IMR-90 (cell line): ENCODE results near the gene OR51B4. TPM values are rescaled to one million over a fixed set of nuclear protein-coding genes. Genes with fewer than 3 reads are reported as not detected.

Source experiments
- ATAC-seq: fragments of 200-7000 bp; cut with Tn5 transposase; 2 replicates; pipeline ENCODE4 v1.9.1; 2020; ENCODE audit warnings: low read depth, mild to moderate bottlenecking, moderate library complexity
- BruUV-seq: library from RNA; stranded (reverse); fragments of 400-500 nt; replicated peaks from 2 replicates; lab custom pipeline; 2021; lab: Mats Ljungman, UMichigan
- CTCF ChIA-PET: fragments of 300-600 bp; formaldehyde crosslinking; extraction: SDS; loops from one replicate; lab custom pipeline; 2021; ENCODE audit warnings: antibody characterized with exemption; lab: Yijun Ruan, JAX
- POLR2A ChIA-PET: fragments of 300-600 bp; sonication (Branson Sonifier 250); formaldehyde crosslinking; loops from one replicate; lab custom pipeline; 2022; ENCODE audit warnings: antibody characterized with exemption; ENCODE audit not compliant: unreplicated experiment; lab: Charles Lee
- DNase-seq: peaks from one replicate; pipeline ENCODE4 v3.0.0; 2013
- H2AFZ ChIP-seq: replicated peaks from 2 replicates; pipeline ENCODE3; 2013; ENCODE audit warnings: low read length, mild to moderate bottlenecking; ENCODE audit not compliant: poor library complexity
- H2AK5ac ChIP-seq: 2 replicates; pipeline ENCODE4 v1.6.1; 2013; ENCODE audit warnings: low read depth, low read length, inconsistent platforms
- H2AK9ac ChIP-seq: replicated peaks from 2 replicates; pipeline ENCODE3; 2013; ENCODE audit warnings: mild to moderate bottlenecking, low read depth, low read length, moderate library complexity; ENCODE audit not compliant: poor library complexity
- H2BK120ac ChIP-seq: 2 replicates; pipeline ENCODE4 v1.6.1; 2013; ENCODE audit warnings: low read depth, low read length, inconsistent platforms
- H2BK15ac ChIP-seq: 3 replicates; pipeline ENCODE4 v1.6.1; 2013; ENCODE audit warnings: low read depth, low read length, inconsistent platforms
- H2BK20ac ChIP-seq: 2 replicates; pipeline ENCODE4 v1.6.1; 2013; ENCODE audit warnings: low read depth, mild to moderate bottlenecking, inconsistent platforms, low read length, moderate library complexity
- H2BK5ac ChIP-seq: 2 replicates; pipeline ENCODE4 v1.6.1; 2013; ENCODE audit warnings: mild to moderate bottlenecking, low read depth, low read length, inconsistent platforms; ENCODE audit not compliant: poor library complexity, severe bottlenecking
- H3K14ac ChIP-seq: replicated peaks from 2 replicates; pipeline ENCODE4 v1.6.1; 2013; ENCODE audit warnings: low read depth, low read length, inconsistent platforms
- H3K18ac ChIP-seq: 2 replicates; pipeline ENCODE4 v1.6.1; 2013; ENCODE audit warnings: low read depth, low read length, control low read depth
- H3K23ac ChIP-seq: 2 replicates; pipeline ENCODE4 v1.6.1; 2013; ENCODE audit warnings: low read depth, low read length, inconsistent platforms
- H3K27ac ChIP-seq: 2 replicates; pipeline ENCODE4 v1.5.1; 2013; ENCODE audit warnings: mild to moderate bottlenecking, control low read depth, low read length; ENCODE audit not compliant: insufficient read depth
- H3K27me3 ChIP-seq: 2 replicates; pipeline ENCODE4 v1.6.1; 2013; ENCODE audit warnings: low read length; ENCODE audit not compliant: control insufficient read depth, insufficient read depth
- H3K36me3 ChIP-seq: 2 replicates; pipeline ENCODE4 v1.6.1; 2013; ENCODE audit warnings: low read length, mixed read lengths; ENCODE audit not compliant: control insufficient read depth, insufficient read depth
- H3K4ac ChIP-seq: 2 replicates; pipeline ENCODE4 v1.6.1; 2013; ENCODE audit warnings: low read depth, low read length, inconsistent platforms
- H3K4me1 ChIP-seq: 2 replicates; pipeline ENCODE4 v1.6.1; 2013; ENCODE audit warnings: low read length, mixed read lengths; ENCODE audit not compliant: control insufficient read depth, insufficient read depth
- H3K4me2 ChIP-seq: 2 replicates; pipeline ENCODE4 v1.6.1; 2013; ENCODE audit warnings: low read depth, mild to moderate bottlenecking, control low read depth, low read length, moderate library complexity
- H3K4me3 ChIP-seq: 2 replicates; pipeline ENCODE4 v1.5.1; 2013; ENCODE audit warnings: low read depth, mild to moderate bottlenecking, control low read depth, low read length, moderate library complexity; ENCODE audit not compliant: insufficient read depth
- H3K56ac ChIP-seq: 2 replicates; pipeline ENCODE4 v1.6.1; 2013; ENCODE audit warnings: low read length, inconsistent platforms; ENCODE audit not compliant: insufficient read depth; ENCODE audit errors: extremely low read depth
- H3K79me1 ChIP-seq, 2 experiments: 2 replicates each; pipeline ENCODE4 v1.6.1; 2013; ENCODE audit warnings: low read length in 2 of 2, inconsistent platforms in 1 of 2, low read depth in 1 of 2
- H3K9ac ChIP-seq: 2 replicates; pipeline ENCODE4 v1.6.1; 2013; ENCODE audit warnings: low read depth, low read length, control low read depth
- H3K9me1 ChIP-seq: 2 replicates; pipeline ENCODE4 v1.6.1; 2013; ENCODE audit warnings: low read length, inconsistent platforms; ENCODE audit not compliant: insufficient read depth
- H3K9me3 ChIP-seq: 2 replicates; pipeline ENCODE4 v1.6.1; 2013; ENCODE audit warnings: low read length; ENCODE audit not compliant: control insufficient read depth, insufficient read depth
- H4K20me1 ChIP-seq: 2 replicates; pipeline ENCODE4 v1.6.1; 2013; ENCODE audit warnings: low read length, inconsistent platforms; ENCODE audit not compliant: insufficient read depth
- H4K5ac ChIP-seq: 2 replicates; pipeline ENCODE4 v1.6.1; 2013; ENCODE audit warnings: mild to moderate bottlenecking, low read depth, low read length, control low read depth
- H4K8ac ChIP-seq, 2 experiments: 2 replicates each; pipeline ENCODE4 v1.6.1; 2013; ENCODE audit warnings: low read depth in 2 of 2, low read length in 2 of 2, control low read depth in 1 of 2, inconsistent platforms in 1 of 2
- H4K91ac ChIP-seq: 2 replicates; pipeline ENCODE4 v1.6.1; 2013; ENCODE audit warnings: low read depth, low read length, inconsistent platforms; ENCODE audit not compliant: insufficient read depth
- BHLHE40 ChIP-seq: fragments of 150-350 bp; IDR thresholded peaks from 2 replicates; pipeline ENCODE4 v1.6.1; 2016; ENCODE audit warnings: mild to moderate bottlenecking, low read depth, low read length
- CEBPB ChIP-seq: IDR thresholded peaks from 2 replicates; pipeline ENCODE4 v1.6.1; 2012; ENCODE audit warnings: low read depth, low read length, improper control_type of control experiment
- CHD1 ChIP-seq: IDR thresholded peaks from 2 replicates; pipeline ENCODE4 v1.6.1; 2012; ENCODE audit warnings: low read depth, low read length, improper control_type of control experiment
- FOS ChIP-seq: fragments of 150-350 bp; IDR thresholded peaks from 2 replicates; pipeline ENCODE4 v1.6.1; 2016; ENCODE audit warnings: low read depth, low read length
- MAFK ChIP-seq: IDR thresholded peaks from 2 replicates; pipeline ENCODE4 v1.6.1; 2012; ENCODE audit warnings: low read depth, low read length, improper control_type of control experiment
- MAZ ChIP-seq: IDR thresholded peaks from 2 replicates; pipeline ENCODE4 v1.6.1; 2012; ENCODE audit warnings: low read depth, mild to moderate bottlenecking, low read length, improper control_type of control experiment, moderate library complexity, borderline replicate concordance
- MXI1 ChIP-seq: IDR thresholded peaks from 2 replicates; pipeline ENCODE4 v1.6.1; 2012; ENCODE audit warnings: low read depth, mild to moderate bottlenecking, low read length, moderate library complexity, borderline replicate concordance
- NFE2L2 ChIP-seq: fragments of 150-350 bp; IDR thresholded peaks from 2 replicates; pipeline ENCODE4 v1.6.1; 2016; ENCODE audit warnings: low read depth, mild to moderate bottlenecking, low read length
- POLR2A ChIP-seq: IDR thresholded peaks from 2 replicates; pipeline ENCODE4 v1.6.1; 2012; ENCODE audit warnings: mild to moderate bottlenecking, low read depth, low read length
- RAD21 ChIP-seq: IDR thresholded peaks from 2 replicates; pipeline ENCODE4 v1.6.1; 2012; ENCODE audit warnings: low read length, improper control_type of control experiment
- RCOR1 ChIP-seq: IDR thresholded peaks from 2 replicates; pipeline ENCODE4 v1.6.1; 2012; ENCODE audit warnings: mild to moderate bottlenecking, low read length, improper control_type of control experiment; ENCODE audit not compliant: insufficient replicate concordance
- SMC3 ChIP-seq: fragments of 150-350 bp; IDR thresholded peaks from 2 replicates; pipeline ENCODE4 v1.6.1; 2016; ENCODE audit warnings: low read depth, mild to moderate bottlenecking, antibody characterized with exemption, low read length, moderate library complexity
- WGBS, 2 experiments: methylation state at CpG; one replicate each; pipeline versions ENCODE4 v1.1.5 to v1.1.7; 2013; ENCODE audit warnings: missing lambda C conversion rate in 2 of 2; ENCODE audit not compliant: insufficient read length in 1 of 2; ENCODE audit errors: extremely low coverage in 2 of 2; 5-methylcytosine and 5-hydroxymethylcytosine counted together
- dilution Hi-C: fragments of 300-500 bp; cut with HindIII; formaldehyde crosslinking; loops from one replicate; pipeline ENCODE4 v1.14.3; 2018; ENCODE audit warnings: low sequenced_read_pairs; ENCODE audit not compliant: unreplicated experiment
- in situ Hi-C: fragments of 300-500 bp; cut with MboI; formaldehyde crosslinking; loops from 3 replicates; pipeline ENCODE4 v1.14.3; 2019; ENCODE audit warnings: low sequenced_read_pairs, inconsistent platforms, mixed read lengths
- intact Hi-C: fragments of 100-400 bp; cut with micrococcal nuclease; formaldehyde crosslinking; loops from 2 replicates; pipeline ENCODE4 v1.10.0; 2022
- polyA plus RNA-seq, 3 experiments: library from polyadenylated mRNA; depleted of rRNA; stranded (reverse); fragments of >200 nt; gene quantifications; 2 replicates each; pipeline ENCODE4 v1.2.3, GENCODE V29; 2012; ENCODE audit warnings: low replicate concordance in 1 of 3
- total RNA-seq: library from RNA; depleted of rRNA; stranded (reverse); fragments of >200 nt; gene quantifications from 2 replicates; pipeline ENCODE4 v1.2.3, GENCODE V29; 2012
- TF ChIP-seq, protein P1 (sequence below): conservative IDR thresholded peaks from 2 replicates; pipeline ENCODE4 v1.5.1; 2012; ENCODE audit warnings: mild to moderate bottlenecking, low read depth, low read length, improper control_type of control experiment
- TF ChIP-seq, protein P2 (sequence below): fragments of 150-350 bp; IDR thresholded peaks from 2 replicates; pipeline ENCODE4 v1.6.1; 2017; ENCODE audit warnings: mild to moderate bottlenecking, antibody characterized with exemption, low read length, low read depth
- TF ChIP-seq, protein P3 (sequence below): fragments of 150-350 bp; IDR thresholded peaks from 2 replicates; pipeline ENCODE4 v1.6.1; 2016; ENCODE audit warnings: low read depth, mild to moderate bottlenecking, low read length, moderate library complexity, borderline replicate concordance

Gene OR51B4
- total and polyA plus RNA-seq, 2 of the 4 experiments (the other 2 are of a cell fraction): not detected

DNA sequence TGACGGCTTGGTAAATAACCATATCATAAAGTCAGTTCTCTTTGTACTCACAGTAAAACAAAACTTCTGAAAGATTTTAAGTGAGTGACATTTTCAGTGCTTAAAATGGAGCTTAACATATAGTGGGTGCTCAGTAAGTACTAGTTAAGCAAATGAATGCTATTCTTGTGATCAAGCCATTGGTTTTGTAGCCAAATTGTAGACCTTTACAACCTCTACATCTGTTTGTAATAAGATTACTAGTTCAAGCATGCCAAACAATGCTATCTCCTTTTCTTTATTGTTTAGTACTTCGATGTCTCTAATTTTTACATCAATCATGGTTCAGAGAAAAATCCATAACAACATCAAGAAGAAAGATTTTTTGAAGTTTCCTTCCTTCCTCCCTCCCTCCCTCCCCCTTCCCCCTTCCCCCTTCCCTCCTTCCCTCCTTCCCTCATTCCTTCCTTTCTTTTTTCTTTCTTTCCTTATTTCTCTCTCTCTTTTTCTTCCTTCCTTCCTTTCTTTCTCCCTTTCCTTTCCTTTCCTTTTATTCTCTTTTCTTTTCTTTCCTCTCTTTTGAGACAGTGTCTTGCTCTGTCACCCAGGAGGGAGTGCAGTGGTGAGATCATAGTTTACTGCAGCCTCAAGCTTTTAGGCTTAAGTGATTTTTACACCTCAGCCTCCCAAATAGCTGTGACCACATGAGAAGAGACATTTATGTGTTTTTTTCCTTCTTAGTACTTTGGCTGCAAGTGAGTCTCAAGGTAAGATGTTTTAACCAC lies 5.7 kb upstream of the OR51B4 start:
- Histone ChIP-seq H2BK20ac (no peak overlapping the region; the same call in 1 of the 2 replicates), H3K4me3 (no peak overlapping the region), H3K27me3 (no peaks in the 10 kb centered on the region), H3K27ac (no peak overlapping the region), H3K36me3 (no peaks in the 10 kb centered on the region), H2AK5ac (no peak overlapping the region), H2AK9ac (no peak overlapping the region), H3K14ac (no peak overlapping the region), H4K20me1 (no peaks in the 10 kb centered on the region), H2BK5ac (no peak overlapping the region), H2BK15ac (no peak overlapping the region), H4K8ac (no peak overlapping the region), H3K9ac (no peak overlapping the region), H4K5ac (no peak overlapping the region), H3K4me2 (no peak overlapping the region), H2AFZ (no peak overlapping the region), H3K4me1 (peaks cover 2% of the 10 kb centered on the region; the same call in 1 of the 2 replicates), H3K4ac (peak overlapping the region; percentile 40; the same call in 1 of the 2 replicates), H2BK120ac (no peak overlapping the region), H3K79me1 (no peaks in the 10 kb centered on the region), H3K23ac (no peak overlapping the region), H3K9me1 (no peaks in the 10 kb centered on the region), H3K9me3 (no peaks in the 10 kb centered on the region), H4K91ac (no peak overlapping the region), H3K18ac (no peak overlapping the region), H3K56ac (no peak overlapping the region)
- BruUV-seq: no TSS peak
- CTCF ChIA-PET: no interaction called here
- in situ Hi-C loops (no loop called here), dilution Hi-C loops (no loop called here), intact Hi-C loops (no loop called here)
- POLR2A ChIA-PET: no interaction called here
- 60% methylated on average over 1 of the region's 2 CpGs; no CpG with 5 or more reads in 1 of the 2 experiments for WGBS, 2 experiments
- ATAC-seq (no peak), DNase-seq (no peak)
- TF ChIP-seq MXI1 (no peak), RCOR1 (no peak), NFE2L2 (no peak), CHD1 (no peak), FOS (no peak), POLR2A (no peak), RAD21 (no peak), SMC3 (no peak), BHLHE40 (no peak), CEBPB (no peak), MAFK (no peak), MAZ (no peak)
- TF ChIP-seq, protein P1, sequence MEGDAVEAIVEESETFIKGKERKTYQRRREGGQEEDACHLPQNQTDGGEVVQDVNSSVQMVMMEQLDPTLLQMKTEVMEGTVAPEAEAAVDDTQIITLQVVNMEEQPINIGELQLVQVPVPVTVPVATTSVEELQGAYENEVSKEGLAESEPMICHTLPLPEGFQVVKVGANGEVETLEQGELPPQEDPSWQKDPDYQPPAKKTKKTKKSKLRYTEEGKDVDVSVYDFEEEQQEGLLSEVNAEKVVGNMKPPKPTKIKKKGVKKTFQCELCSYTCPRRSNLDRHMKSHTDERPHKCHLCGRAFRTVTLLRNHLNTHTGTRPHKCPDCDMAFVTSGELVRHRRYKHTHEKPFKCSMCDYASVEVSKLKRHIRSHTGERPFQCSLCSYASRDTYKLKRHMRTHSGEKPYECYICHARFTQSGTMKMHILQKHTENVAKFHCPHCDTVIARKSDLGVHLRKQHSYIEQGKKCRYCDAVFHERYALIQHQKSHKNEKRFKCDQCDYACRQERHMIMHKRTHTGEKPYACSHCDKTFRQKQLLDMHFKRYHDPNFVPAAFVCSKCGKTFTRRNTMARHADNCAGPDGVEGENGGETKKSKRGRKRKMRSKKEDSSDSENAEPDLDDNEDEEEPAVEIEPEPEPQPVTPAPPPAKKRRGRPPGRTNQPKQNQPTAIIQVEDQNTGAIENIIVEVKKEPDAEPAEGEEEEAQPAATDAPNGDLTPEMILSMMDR: no peak
- TF ChIP-seq, protein P2, sequence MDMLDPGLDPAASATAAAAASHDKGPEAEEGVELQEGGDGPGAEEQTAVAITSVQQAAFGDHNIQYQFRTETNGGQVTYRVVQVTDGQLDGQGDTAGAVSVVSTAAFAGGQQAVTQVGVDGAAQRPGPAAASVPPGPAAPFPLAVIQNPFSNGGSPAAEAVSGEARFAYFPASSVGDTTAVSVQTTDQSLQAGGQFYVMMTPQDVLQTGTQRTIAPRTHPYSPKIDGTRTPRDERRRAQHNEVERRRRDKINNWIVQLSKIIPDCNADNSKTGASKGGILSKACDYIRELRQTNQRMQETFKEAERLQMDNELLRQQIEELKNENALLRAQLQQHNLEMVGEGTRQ: no peak
- TF ChIP-seq, protein P3, sequence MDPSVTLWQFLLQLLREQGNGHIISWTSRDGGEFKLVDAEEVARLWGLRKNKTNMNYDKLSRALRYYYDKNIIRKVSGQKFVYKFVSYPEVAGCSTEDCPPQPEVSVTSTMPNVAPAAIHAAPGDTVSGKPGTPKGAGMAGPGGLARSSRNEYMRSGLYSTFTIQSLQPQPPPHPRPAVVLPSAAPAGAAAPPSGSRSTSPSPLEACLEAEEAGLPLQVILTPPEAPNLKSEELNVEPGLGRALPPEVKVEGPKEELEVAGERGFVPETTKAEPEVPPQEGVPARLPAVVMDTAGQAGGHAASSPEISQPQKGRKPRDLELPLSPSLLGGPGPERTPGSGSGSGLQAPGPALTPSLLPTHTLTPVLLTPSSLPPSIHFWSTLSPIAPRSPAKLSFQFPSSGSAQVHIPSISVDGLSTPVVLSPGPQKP: no peak
